K562 (cell line): ENCODE results near the gene TRMT2A. TPM values are rescaled to one million over a fixed set of nuclear protein-coding genes. Genes with fewer than 3 reads are reported as not detected.

Source experiments
- ATF3 ChIP-seq, 2 experiments: fragments of 450-650 bp in 1 of 2; sonication (generic) in 1 of 2; formaldehyde crosslinking in 1 of 2; IDR thresholded peaks in 1 of 2; conservative IDR thresholded peaks in 1 of 2; 2 replicates each; pipeline versions ENCODE4 v1.6.1 to v1.8.1; 2016 to 2023; ENCODE audit warnings: mild to moderate bottlenecking in 2 of 2, moderate library complexity in 2 of 2, inconsistent platforms in 1 of 2, missing genetic modification reagents in 1 of 2
- CCAR2 ChIP-seq: fragments of 200-400 bp; formaldehyde crosslinking; IDR thresholded peaks from 2 replicates; pipeline ENCODE4 v1.6.1; 2017; ENCODE audit warnings: mild to moderate bottlenecking, low read depth, low read length
- CHD7 ChIP-seq: fragments of 200-600 bp; sonication (generic); IDR thresholded peaks from one replicate; pipeline ENCODE4 v1.6.1; 2012; ENCODE audit warnings: mild to moderate bottlenecking, low read depth, low read length, inconsistent platforms
- CREBBP ChIP-seq: IDR thresholded peaks from one replicate; pipeline ENCODE4 v1.6.1; 2012; ENCODE audit warnings: low read depth, mild to moderate bottlenecking, control low read depth, inconsistent platforms, low read length
- SREBF1 ChIP-seq: fragments of 150-350 bp; IDR thresholded peaks from 2 replicates; pipeline ENCODE4 v1.6.1; 2014; ENCODE audit warnings: antibody characterized with exemption, low read depth, low read length, borderline replicate concordance
- TAF15 ChIP-seq: fragments of 200-400 bp; formaldehyde crosslinking; IDR thresholded peaks from 2 replicates; pipeline ENCODE4 v1.6.1; 2017; ENCODE audit warnings: mild to moderate bottlenecking, low read depth, low read length, moderate library complexity
- ZNF239 ChIP-seq: fragments of 250-450 bp; sonication (Bioruptor Pico); IDR thresholded peaks from 2 replicates; pipeline ENCODE4 v1.4.0; 2020; ENCODE audit warnings: mild to moderate bottlenecking
- ZNF77 ChIP-seq: fragments of 250-450 bp; sonication (Bioruptor Pico); IDR thresholded peaks from 2 replicates; pipeline ENCODE4 v1.5.0; 2020
- ZNF79 ChIP-seq: fragments of 250-450 bp; sonication (Bioruptor Pico); IDR thresholded peaks from 2 replicates; pipeline ENCODE4 v1.4.0; 2020; ENCODE audit warnings: low read depth, mild to moderate bottlenecking, moderate library complexity
- polyA plus RNA-seq, 8 experiments: library from polyadenylated mRNA; depleted of rRNA in 4 of 8; stranded (reverse) in 5 of 8; unstranded in 3 of 8; fragments of >200 nt; fragmentation: Nextera tagmentation in 2 of 8; fragmentation: Illumina TruSeq in 1 of 8; extraction: Ambion mirVana in 2 of 8; extraction: Trizol in 1 of 8; gene quantifications; 2 replicates each; pipeline versions ENCODE4 v1.2.1 to v1.2.3, GENCODE V29; 2011 to 2014; ENCODE audit warnings: inconsistent platforms in 1 of 8, missing spikeins in 1 of 8
- total RNA-seq, 7 experiments: library from RNA; depleted of rRNA in 6 of 7; stranded (reverse); fragments of >200 nt in 6 of 7; fragmentation: Illumina TruSeq in 2 of 7; extraction: Trizol in 2 of 7; gene quantifications; 2 replicates each; pipeline versions ENCODE4 v1.2.1 to v1.2.3, GENCODE V29; 2011 to 2021; ENCODE audit warnings: low replicate concordance in 1 of 7
- TF ChIP-seq, protein P1 (sequence below): sonication (generic); formaldehyde crosslinking; IDR thresholded peaks from 2 replicates; pipeline ENCODE4 v1.8.1; 2023; ENCODE audit warnings: mild to moderate bottlenecking, missing genetic modification reagents, moderate library complexity
- TF ChIP-seq, protein P2 (sequence below): fragments of 250-450 bp; sonication (Bioruptor Pico); IDR thresholded peaks from 2 replicates; pipeline ENCODE4 v1.5.0; 2020; ENCODE audit warnings: mild to moderate bottlenecking

TRMT2A gene
- total and polyA plus RNA-seq, 9 of the 15 experiments (the other 6 are each of a cell fraction or from before 2014, with no cell fraction given): 1.6 to 265 (median 140) TPM

GRCh38 chr22:20083157-20083890, 33.7 kb downstream of the TRMT2A start (continued):
- TF ChIP-seq ZNF77 (CRISPR knock-in tag) (no peak), ZNF79 (CRISPR knock-in tag) (no peak), CHD7 (no peak), SREBF1 (no peak), TAF15 (no peak), CCAR2 (0 out of 2 replicates have a peak, but pooled peaks have one; percentile 63), ZNF239 (CRISPR knock-in tag) (no peak), CREBBP (no peak), ATF3 (IDR thresholded peaks at IDR 0.05) (no peak), ATF3 (CRISPR knock-in tag; conservative IDR thresholded peaks at IDR 0.05) (0 out of 2 replicates have a peak, but pooled peaks have one; percentile 64)
- TF ChIP-seq, protein P1, sequence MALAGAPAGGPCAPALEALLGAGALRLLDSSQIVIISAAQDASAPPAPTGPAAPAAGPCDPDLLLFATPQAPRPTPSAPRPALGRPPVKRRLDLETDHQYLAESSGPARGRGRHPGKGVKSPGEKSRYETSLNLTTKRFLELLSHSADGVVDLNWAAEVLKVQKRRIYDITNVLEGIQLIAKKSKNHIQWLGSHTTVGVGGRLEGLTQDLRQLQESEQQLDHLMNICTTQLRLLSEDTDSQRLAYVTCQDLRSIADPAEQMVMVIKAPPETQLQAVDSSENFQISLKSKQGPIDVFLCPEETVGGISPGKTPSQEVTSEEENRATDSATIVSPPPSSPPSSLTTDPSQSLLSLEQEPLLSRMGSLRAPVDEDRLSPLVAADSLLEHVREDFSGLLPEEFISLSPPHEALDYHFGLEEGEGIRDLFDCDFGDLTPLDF: no peak; the same call in 1 of the 2 replicates
- TF ChIP-seq, protein P2, sequence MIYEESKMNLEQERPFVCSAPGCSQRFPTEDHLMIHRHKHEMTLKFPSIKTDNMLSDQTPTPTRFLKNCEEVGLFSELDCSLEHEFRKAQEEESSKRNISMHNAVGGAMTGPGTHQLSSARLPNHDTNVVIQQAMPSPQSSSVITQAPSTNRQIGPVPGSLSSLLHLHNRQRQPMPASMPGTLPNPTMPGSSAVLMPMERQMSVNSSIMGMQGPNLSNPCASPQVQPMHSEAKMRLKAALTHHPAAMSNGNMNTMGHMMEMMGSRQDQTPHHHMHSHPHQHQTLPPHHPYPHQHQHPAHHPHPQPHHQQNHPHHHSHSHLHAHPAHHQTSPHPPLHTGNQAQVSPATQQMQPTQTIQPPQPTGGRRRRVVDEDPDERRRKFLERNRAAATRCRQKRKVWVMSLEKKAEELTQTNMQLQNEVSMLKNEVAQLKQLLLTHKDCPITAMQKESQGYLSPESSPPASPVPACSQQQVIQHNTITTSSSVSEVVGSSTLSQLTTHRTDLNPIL (CRISPR knock-in tag): no peak
